Spleen (tissue), 11 donors: Measurements from ENCODE around the gene TRAFD1. TPM values are rescaled to one million over a fixed set of nuclear protein-coding genes. Genes with fewer than 3 reads are reported as not detected.
A peak's percentile ranks its signal among the peaks of the same experiment; 100 is the strongest.

Experiments used
- DNase-seq: peaks from one replicate; pipeline ENCODE4 v3.0.0-alpha.2; 2020
- H3K27ac ChIP-seq, 8 donors: fragments of 200-600 bp; sonication (generic) in 7 of 8; 1 replicate in 4 of 8; 2 replicates in 4 of 8; pipeline versions ENCODE4 v1.5.0 to v1.8.0; 2016 to 2021; ENCODE audit warnings: inconsistent platforms in 4 of 8, mild to moderate bottlenecking in 4 of 8, moderate library complexity in 1 of 8
- H3K27me3 ChIP-seq, 7 donors: fragments of 200-600 bp; sonication (generic) in 6 of 7; replicated peaks in 1 of 7; 1 replicate in 4 of 7; 2 replicates in 3 of 7; pipeline versions ENCODE4 v1.5.0 to v1.8.0; 2016 to 2021; ENCODE audit warnings: inconsistent platforms in 3 of 7, mild to moderate bottlenecking in 1 of 7
- H3K36me3 ChIP-seq, 6 donors: fragments of 200-600 bp; sonication (generic) in 5 of 6; 1 replicate in 4 of 6; 2 replicates in 2 of 6; pipeline versions ENCODE4 v1.5.0 to v1.8.0; 2016 to 2021; ENCODE audit warnings: inconsistent platforms in 2 of 6
- H3K4me1 ChIP-seq, 6 donors: fragments of 200-600 bp; sonication (generic) in 5 of 6; 1 replicate in 3 of 6; 2 replicates in 3 of 6; pipeline versions ENCODE4 v1.5.0 to v1.8.0; 2016 to 2021; ENCODE audit warnings: inconsistent platforms in 3 of 6
- H3K4me3 ChIP-seq, 8 donors: fragments of 200-600 bp; sonication (generic) in 7 of 8; 1 replicate in 4 of 8; 2 replicates in 4 of 8; pipeline versions ENCODE4 v1.5.0 to v1.8.0; 2016 to 2021; ENCODE audit warnings: inconsistent platforms in 4 of 8, mild to moderate bottlenecking in 4 of 8, moderate library complexity in 2 of 8
- H3K9me3 ChIP-seq, 8 donors: fragments of 200-600 bp; sonication (generic) in 7 of 8; 1 replicate in 4 of 8; 2 replicates in 4 of 8; pipeline versions ENCODE4 v1.5.0 to v1.8.0; 2016 to 2021; ENCODE audit warnings: inconsistent platforms in 4 of 8
- POLR2A ChIP-seq, 3 donors: fragments of 450-650 bp; IDR thresholded peaks; one replicate each; pipeline ENCODE4 v1.5.1; 2017; ENCODE audit warnings: antibody characterized with exemption in 3 of 3, mild to moderate bottlenecking in 1 of 3
- POLR2AphosphoS5 ChIP-seq, 3 donors: sonication (generic); formaldehyde crosslinking; IDR thresholded peaks; one replicate each; pipeline ENCODE4 v1.5.1; 2017; ENCODE audit warnings: antibody characterized with exemption in 3 of 3
- WGBS, 5 donors: extraction: QIAGEN DNeasy Blood & Tissue Kit in 3 of 5; methylation state at CpG; one replicate each; pipeline versions ENCODE4 v1.1.5 to v1.1.7; 2013 to 2018; 5-methylcytosine and 5-hydroxymethylcytosine counted together
- intact Hi-C: fragments of 100-400 bp; cut with DNase I; formaldehyde crosslinking; loops from one replicate; pipeline ENCODE4 v1.15.0; 2023; ENCODE audit warnings: low total_unique reads
- polyA plus RNA-seq, 3 donors: library from polyadenylated mRNA; stranded (reverse); fragments of 200-250 nt; gene quantifications; one replicate each; pipeline ENCODE4 v1.2.1, GENCODE V29; 2013
- total RNA-seq, 7 donors: library from RNA; depleted of rRNA in 3 of 7; stranded (reverse); fragments of >200 nt in 3 of 7; fragmentation: NEBNext Ultra II Directional in 4 of 7; extraction: Animal tissue kit (Norgen Biotek cat#: 25700) in 4 of 7; gene quantifications; one replicate each; pipeline versions ENCODE4 v1.1.0 to v1.2.1, GENCODE V29; 2016 to 2021
- TF ChIP-seq, protein P1 (sequence below), 11 experiments: fragments of 200-600 bp in 7 of 11; fragments of 450-650 bp in 4 of 11; sonication (generic) in 4 of 11; IDR thresholded peaks in 8 of 11; conservative IDR thresholded peaks in 3 of 11; 1 replicate in 7 of 11; 2 replicates in 4 of 11; pipeline versions ENCODE4 v1.4.0 to v1.8.0; 2016 to 2021; ENCODE audit warnings: antibody characterized with exemption in 11 of 11, inconsistent platforms in 4 of 11, mild to moderate bottlenecking in 1 of 11
- donor health status: healthy with polysubstance abuse.
- donor health status: DM: no; HTN: no; CAD: no; lungs with moderate emphysema.
- donor health status: DM: no; HTN: no; CAD: no.
- donor health status: Bipolar disorder and iron deficiency.
- donor health status: healthy.
- donor health status: DM: no; HTN: no; CAD: no.
- donor health status: DM: yes; HTN: yes; CAD: no.

TRAFD1 gene
- total and polyA plus RNA-seq, 10 donors, result 18.6 to 63.4 (median 51.0) TPM

DNA sequence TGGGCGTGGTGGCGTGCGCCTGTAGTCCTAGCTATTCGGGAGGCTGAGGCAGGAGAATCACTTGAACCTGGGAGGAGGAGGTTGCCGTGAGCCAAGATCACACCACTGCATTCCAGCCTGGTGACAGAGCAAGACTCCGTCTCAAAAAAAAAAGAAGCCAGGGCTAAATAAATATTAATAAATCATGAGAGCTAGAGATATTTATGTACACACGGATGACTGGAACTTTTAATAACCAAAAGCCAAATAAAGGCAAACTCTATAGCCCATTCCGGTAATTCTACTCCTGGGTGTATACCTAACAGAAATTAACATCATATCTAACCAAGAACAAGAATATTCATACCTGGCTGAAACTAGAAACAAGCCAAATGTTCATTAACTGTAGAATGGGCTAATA lies 7.7 kb upstream of the TRAFD1 start:
- no peak for DNase-seq
- Histone ChIP-seq H3K36me3 (no peaks in the 10 kb centered on the region), H3K27me3 (no peaks in the 10 kb centered on the region), H3K4me1 (peaks cover 0 to 24% (median 18%) of the 10 kb centered on the region in 6 donors), H3K9me3 (no peaks in the 10 kb centered on the region), H3K4me3 (no peak overlapping the region), H3K27ac (peak overlapping the region in 3 of 8 donors; percentile 75 to 83 (median 83))
- TF ChIP-seq, protein P1, sequence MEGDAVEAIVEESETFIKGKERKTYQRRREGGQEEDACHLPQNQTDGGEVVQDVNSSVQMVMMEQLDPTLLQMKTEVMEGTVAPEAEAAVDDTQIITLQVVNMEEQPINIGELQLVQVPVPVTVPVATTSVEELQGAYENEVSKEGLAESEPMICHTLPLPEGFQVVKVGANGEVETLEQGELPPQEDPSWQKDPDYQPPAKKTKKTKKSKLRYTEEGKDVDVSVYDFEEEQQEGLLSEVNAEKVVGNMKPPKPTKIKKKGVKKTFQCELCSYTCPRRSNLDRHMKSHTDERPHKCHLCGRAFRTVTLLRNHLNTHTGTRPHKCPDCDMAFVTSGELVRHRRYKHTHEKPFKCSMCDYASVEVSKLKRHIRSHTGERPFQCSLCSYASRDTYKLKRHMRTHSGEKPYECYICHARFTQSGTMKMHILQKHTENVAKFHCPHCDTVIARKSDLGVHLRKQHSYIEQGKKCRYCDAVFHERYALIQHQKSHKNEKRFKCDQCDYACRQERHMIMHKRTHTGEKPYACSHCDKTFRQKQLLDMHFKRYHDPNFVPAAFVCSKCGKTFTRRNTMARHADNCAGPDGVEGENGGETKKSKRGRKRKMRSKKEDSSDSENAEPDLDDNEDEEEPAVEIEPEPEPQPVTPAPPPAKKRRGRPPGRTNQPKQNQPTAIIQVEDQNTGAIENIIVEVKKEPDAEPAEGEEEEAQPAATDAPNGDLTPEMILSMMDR (IDR thresholded peaks at IDR 0.05 in 8 of 11, conservative IDR thresholded peaks at IDR 0.05 in 3 of 11), result no peak
- TF ChIP-seq POLR2AphosphoS5 (IDR thresholded peaks at IDR 0.05) (no peak), POLR2A (IDR thresholded peaks at IDR 0.05) (no peak)
- 92 to 94% (median 94%) methylated on average over 8 of the region's 8 CpGs for WGBS, 5 donors
- intact Hi-C loops, result no loop called here

DNA sequence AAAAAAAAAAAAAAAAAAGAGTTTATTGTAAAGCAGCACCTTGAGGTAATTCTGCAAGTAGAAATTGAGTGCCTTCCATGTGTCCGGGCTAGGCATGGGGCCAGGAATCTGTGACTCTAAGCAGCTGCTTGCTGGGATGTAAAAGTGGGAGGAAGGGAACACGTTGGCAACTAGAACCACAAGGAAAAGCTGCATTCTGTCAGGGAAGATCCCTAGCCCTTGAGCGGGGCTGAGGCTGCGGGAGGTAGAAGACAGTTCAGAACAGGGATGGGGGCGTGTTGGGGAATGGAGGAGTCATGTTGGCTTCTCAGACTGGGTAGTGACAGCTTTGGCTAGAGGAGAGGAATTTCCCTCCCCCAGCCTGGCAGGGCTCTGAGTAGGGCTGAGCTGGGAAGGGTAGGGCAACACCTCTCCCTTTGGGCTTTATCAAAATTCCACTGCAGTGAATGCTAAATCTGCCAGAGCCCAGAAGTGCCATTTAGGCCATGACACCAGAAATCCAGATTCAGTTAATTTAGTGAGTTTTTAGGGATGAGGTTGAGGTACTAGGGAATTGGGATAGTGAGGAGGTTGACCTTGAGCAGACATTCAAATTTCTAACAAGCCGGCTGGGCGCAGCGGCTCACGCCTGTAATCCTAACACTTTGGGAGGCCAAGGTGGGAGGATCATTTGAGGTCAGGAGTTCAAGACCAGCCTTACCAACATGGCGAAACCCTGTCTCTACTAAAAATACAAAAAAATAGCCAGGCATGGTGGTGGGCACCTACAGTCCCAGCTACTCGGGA lies 3.4 kb upstream of the TRAFD1 start:
- intact Hi-C loops, result no loop called here
- peak overlapping the region in 7 of 8 donors; percentile 22 to 64 (median 47) for H3K27ac ChIP-seq

DNA sequence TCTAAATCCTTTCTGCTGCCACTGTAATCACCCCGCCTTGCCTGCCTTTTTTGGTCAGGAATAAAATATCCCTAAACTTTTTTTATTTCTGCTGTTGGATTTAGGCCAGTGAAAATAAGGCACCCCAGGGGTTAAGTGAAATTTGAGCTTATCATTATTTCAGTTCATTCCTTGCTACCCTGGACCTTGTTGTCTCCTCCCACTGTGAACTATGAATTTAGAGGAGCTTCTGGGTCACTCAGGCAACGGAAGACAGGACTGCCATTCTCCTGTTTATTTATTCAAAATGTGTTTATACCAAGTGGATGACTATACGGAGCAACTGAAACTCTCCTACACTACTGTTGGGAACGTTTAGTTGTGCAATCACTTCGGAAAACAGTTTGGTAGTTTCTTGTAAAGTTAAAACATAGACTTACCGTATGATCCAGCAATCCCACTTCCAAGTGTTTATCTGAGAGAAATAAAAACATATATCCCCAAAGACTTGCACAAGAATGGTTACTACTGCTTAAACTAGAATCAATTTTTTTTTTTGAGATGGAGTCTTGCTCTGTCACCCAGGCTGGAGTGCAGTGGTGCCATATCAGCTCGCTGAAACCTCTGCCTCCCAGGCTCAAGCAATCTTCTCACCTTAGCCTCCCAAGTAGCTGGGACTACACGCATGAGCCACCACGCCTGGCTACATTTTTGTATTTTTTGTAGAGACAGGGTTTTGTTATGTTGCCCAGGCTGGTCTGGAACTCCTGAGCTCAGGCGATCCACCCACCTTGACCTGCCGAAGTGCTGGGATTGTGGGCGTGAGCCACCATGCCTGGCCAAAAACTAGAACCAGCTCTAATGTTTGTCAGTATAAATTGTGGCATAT lies 2.3 kb upstream of the TRAFD1 start:
- Histone ChIP-seq H3K4me1 (peaks cover 18 to 35% (median 33%) of the 10 kb centered on the region in 6 donors), H3K4me3 (no peak overlapping the region), H3K27ac (peak overlapping the region in 5 of 8 donors; percentile 22 to 64 (median 46)), H3K36me3 (no peaks in the 10 kb centered on the region), H3K27me3 (no peaks in the 10 kb centered on the region), H3K9me3 (no peaks in the 10 kb centered on the region)
- no peak for TF ChIP-seq POLR2A (IDR thresholded peaks at IDR 0.05)
- TF ChIP-seq, protein P1 (IDR thresholded peaks at IDR 0.05 in 8 of 11, conservative IDR thresholded peaks at IDR 0.05 in 3 of 11), result no peak
- no peak for TF ChIP-seq POLR2AphosphoS5 (IDR thresholded peaks at IDR 0.05)
- intact Hi-C loops, result no loop called here
- WGBS, 5 donors, result 69 to 80% (median 77%) methylated on average over 12 of the region's 12 CpGs
- DNase-seq, result no peak

More for the DNA sequence above, 3.4 kb upstream of the TRAFD1 start:
- TF ChIP-seq POLR2AphosphoS5 (IDR thresholded peaks at IDR 0.05), result peak in 2 of 3 donors; percentile 24 to 52
- no peak for TF ChIP-seq POLR2A (IDR thresholded peaks at IDR 0.05)
- Histone ChIP-seq H3K27me3 (no peaks in the 10 kb centered on the region), H3K36me3 (no peaks in the 10 kb centered on the region), H3K4me1 (peaks cover 13 to 33% (median 27%) of the 10 kb centered on the region in 6 donors), H3K9me3 (no peaks in the 10 kb centered on the region), H3K4me3 (no peak overlapping the region)
- DNase-seq, result no peak
- 68 to 91% (median 81%) methylated on average over 11 of the region's 11 CpGs for WGBS, 5 donors

DNA sequence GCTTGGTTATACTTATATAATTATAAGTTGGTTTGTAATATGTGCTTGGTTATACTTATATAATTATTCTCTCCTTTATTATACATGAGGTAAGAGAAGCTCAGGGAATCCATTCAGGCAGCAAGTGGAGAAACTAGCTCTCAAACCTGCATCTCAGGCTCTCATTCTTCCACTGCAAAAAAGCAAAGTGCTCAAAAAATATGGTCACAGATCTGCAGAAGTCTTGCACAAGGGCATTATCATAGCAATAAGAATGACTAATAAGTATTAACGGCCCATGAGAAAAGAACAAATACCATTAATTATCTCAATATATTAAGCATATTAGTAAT lies 476 bp upstream of the TRAFD1 start:
- Histone ChIP-seq H3K9me3 (no peaks in the 10 kb centered on the region), H3K27ac (peak overlapping the region in 3 of 8 donors; percentile 97 to 98 (median 98)), H3K4me3 (peak overlapping the region in 3 of 8 donors; percentile 90 to 98 (median 92)), H3K4me1 (peaks cover 20 to 52% (median 50%) of the 10 kb centered on the region in 6 donors), H3K27me3 (no peaks in the 10 kb centered on the region), H3K36me3 (no peaks in the 10 kb centered on the region)
- 4 to 13% (median 8%) methylated on average over 1 of the region's 1 CpG for WGBS, 5 donors
- intact Hi-C loops, result no loop called here
- TF ChIP-seq, protein P1 (IDR thresholded peaks at IDR 0.05 in 8 of 11, conservative IDR thresholded peaks at IDR 0.05 in 3 of 11), result no peak
- TF ChIP-seq POLR2AphosphoS5 (IDR thresholded peaks at IDR 0.05) (no peak), POLR2A (IDR thresholded peaks at IDR 0.05) (no peak)
- no peak for DNase-seq
